IPS-NIHi7 (cell line): Measurements from ENCODE around the gene PCCA.
"Not testable (repeated sequence)": the region's sequence is repeated elsewhere in the genome, so short reads cannot be mapped to it uniquely, and the experiment has no call there.

ENCODE experiments used
- DNase-seq: peaks from one replicate; pipeline ENCODE4 v3.0.0; 2012; ENCODE audit warnings: mixed read lengths; ENCODE audit errors: extremely low spot score

Gene PCCA

GRCh38 chr13:100544866-100545683 lies 456.2 kb downstream of the PCCA start:
- DNase-seq, result no peak

- DNase-seq, result no peak
Observed at GRCh38 chr13:100545684-100546061, 456.8 kb downstream of the PCCA start.

- no peak for DNase-seq
Observed at GRCh38 chr13:100546713-100547405, 458.0 kb downstream of the PCCA start.

- DNase-seq, result no peak
Observed at GRCh38 chr13:100547791-100548201, 458.9 kb downstream of the PCCA start.

- DNase-seq, result no peak
Observed at GRCh38 chr13:100549316-100549715, 460.4 kb downstream of the PCCA start.

GRCh38 chr13:100552755-100553154 lies 463.9 kb downstream of the PCCA start:
- no peak for DNase-seq

- no peak for DNase-seq
Observed at GRCh38 chr13:100559886-100560285, 471.0 kb downstream of the PCCA start.

GRCh38 chr13:100560498-100561157 lies 471.7 kb downstream of the PCCA start:
- DNase-seq, result no peak

- DNase-seq, result no peak
Observed at GRCh38 chr13:100561158-100561499, 472.2 kb downstream of the PCCA start.

GRCh38 chr13:100561599-100562204 lies 472.8 kb downstream of the PCCA start:
- DNase-seq, result no peak

- DNase-seq, result no peak
Observed at GRCh38 chr13:100563779-100564178, 474.9 kb downstream of the PCCA start.

GRCh38 chr13:100564444-100565223 lies 475.7 kb downstream of the PCCA start:
- DNase-seq, result no peak

GRCh38 chr13:100565286-100565685 lies 476.4 kb downstream of the PCCA start:
- no peak for DNase-seq

- DNase-seq, result no peak
Observed at GRCh38 chr13:100566543-100566942, 477.6 kb downstream of the PCCA start.

- peak; percentile 83 for DNase-seq
Observed at GRCh38 chr13:100573121-100573520, 484.2 kb downstream of the PCCA start.

- not testable (repeated sequence) for DNase-seq
Observed at GRCh38 chr13:100577239-100577638, 488.3 kb downstream of the PCCA start.
